HCT116 (cell line): Measurements from ENCODE around the gene DDX24.

ENCODE experiments used
- CBX3 ChIP-seq: IDR thresholded peaks from 2 replicates; pipeline ENCODE4 v1.6.1; 2012; ENCODE audit warnings: low read depth
- CTCF ChIP-seq, 3 experiments: fragments of 200-600 bp in 1 of 3; sonication (generic) in 1 of 3; IDR thresholded peaks in 2 of 3; conservative IDR thresholded peaks in 1 of 3; 2 replicates each; pipeline ENCODE4 v1.5.1; 2012 to 2017; ENCODE audit warnings: low read depth in 2 of 3, low read length in 2 of 3, antibody characterized with exemption in 1 of 3, borderline replicate concordance in 1 of 3, control low read depth in 1 of 3, mild to moderate bottlenecking in 1 of 3, mixed read lengths in 1 of 3, mixed run types in 1 of 3, moderate library complexity in 1 of 3; ENCODE audit not compliant: insufficient read depth in 1 of 3
- EGR1 ChIP-seq: IDR thresholded peaks from 2 replicates; pipeline ENCODE4 v1.6.1; 2012; ENCODE audit warnings: low read depth
- EZH2phosphoT487 ChIP-seq: fragments of 200-600 bp; IDR thresholded peaks from 2 replicates; pipeline ENCODE4 v1.6.1; 2018; ENCODE audit warnings: antibody characterized with exemption, borderline replicate concordance
- YY1 ChIP-seq: IDR thresholded peaks from 2 replicates; pipeline ENCODE4 v1.6.1; 2011; ENCODE audit warnings: low read length, low read depth, moderate library complexity, mild to moderate bottlenecking; ENCODE audit not compliant: insufficient replicate concordance; ENCODE audit errors: extremely low read depth

- no peak for TF ChIP-seq CTCF (IDR thresholded peaks at IDR 0.05 in 2 of 3, conservative IDR thresholded peaks at IDR 0.05 in 1 of 3; ENCODE audit: borderline replicate concordance in 1 of 3, insufficient read depth in 1 of 3, low read depth in 2 of 3, low read length in 2 of 3)
- no peak for TF ChIP-seq YY1
- no peak for TF ChIP-seq CBX3
- no peak for TF ChIP-seq EZH2phosphoT487
- no peak for TF ChIP-seq EGR1
Observed at GRCh38 chr14:94120667-94121340, 39.8 kb upstream of the DDX24 start.
